Measurements from ENCODE around the gene TBL1X.

TBL1X gene

GRCh38 chrX:9698576-9698975, 233.7 kb downstream of the TBL1X start:
- DNase-seq (ENCODE audit: low read depth in 1 of 2, low spot score in 1 of 2) = no peak

- no peak for DNase-seq (ENCODE audit: low read depth in 1 of 2, low spot score in 1 of 2)
Measured at GRCh38 chrX:9700555-9700954, 235.7 kb downstream of the TBL1X start.

- DNase-seq (ENCODE audit: low read depth in 1 of 2, low spot score in 1 of 2) = no peak
Measured at GRCh38 chrX:9701790-9702189, 236.9 kb downstream of the TBL1X start.

- DNase-seq (ENCODE audit: low read depth in 1 of 2, low spot score in 1 of 2) = no peak
Measured at GRCh38 chrX:9703406-9703805, 238.5 kb downstream of the TBL1X start.

GRCh38 chrX:9704876-9705465, 240.1 kb downstream of the TBL1X start:
- DNase-seq (ENCODE audit: low read depth in 1 of 2, low spot score in 1 of 2) = no peak

- no peak for DNase-seq (ENCODE audit: low read depth in 1 of 2, low spot score in 1 of 2)
Measured at GRCh38 chrX:9706421-9706820, 241.6 kb downstream of the TBL1X start.

- DNase-seq (ENCODE audit: low read depth in 1 of 2, low spot score in 1 of 2) = no peak
Measured at GRCh38 chrX:9707306-9708033, 242.6 kb downstream of the TBL1X start.

GRCh38 chrX:9708086-9708485, 243.2 kb downstream of the TBL1X start:
- DNase-seq (ENCODE audit: low read depth in 1 of 2, low spot score in 1 of 2) = no peak

GRCh38 chrX:9708923-9709553, 244.2 kb downstream of the TBL1X start:
- peak; percentile 49 to 68 for DNase-seq (ENCODE audit: low read depth in 1 of 2, low spot score in 1 of 2)

- DNase-seq (ENCODE audit: low read depth in 1 of 2, low spot score in 1 of 2) = no peak
Measured at GRCh38 chrX:9710332-9710731, 245.5 kb downstream of the TBL1X start.

- no peak for DNase-seq (ENCODE audit: low read depth in 1 of 2, low spot score in 1 of 2)
Measured at GRCh38 chrX:9717376-9717775, 252.5 kb downstream of the TBL1X start.

- DNase-seq (ENCODE audit: low read depth in 1 of 2, low spot score in 1 of 2) = no peak
Measured at GRCh38 chrX:9724711-9725110, 259.9 kb downstream of the TBL1X start.

- DNase-seq (ENCODE audit: low read depth in 1 of 2, low spot score in 1 of 2) = no peak
Measured at GRCh38 chrX:9728261-9728660, 263.4 kb downstream of the TBL1X start.

- DNase-seq (ENCODE audit: low read depth in 1 of 2, low spot score in 1 of 2) = no peak
Measured at GRCh38 chrX:9729171-9729885, 264.5 kb downstream of the TBL1X start.

GRCh38 chrX:9730078-9730477, 265.2 kb downstream of the TBL1X start:
- no peak for DNase-seq (ENCODE audit: low read depth in 1 of 2, low spot score in 1 of 2)

- DNase-seq (ENCODE audit: low read depth in 1 of 2, low spot score in 1 of 2) = no peak
Measured at GRCh38 chrX:9730752-9731151, 265.9 kb downstream of the TBL1X start.

- DNase-seq (ENCODE audit: low read depth in 1 of 2, low spot score in 1 of 2) = no peak
Measured at GRCh38 chrX:9737363-9737762, 272.5 kb downstream of the TBL1X start.

GRCh38 chrX:9738151-9738550, 273.3 kb downstream of the TBL1X start:
- no peak for DNase-seq (ENCODE audit: low read depth in 1 of 2, low spot score in 1 of 2)

GRCh38 chrX:9739130-9739529, 274.3 kb downstream of the TBL1X start:
- no peak for DNase-seq (ENCODE audit: low read depth in 1 of 2, low spot score in 1 of 2)

- DNase-seq (ENCODE audit: low read depth in 1 of 2, low spot score in 1 of 2) = no peak
Measured at GRCh38 chrX:9745417-9746115, 280.7 kb downstream of the TBL1X start.

- no peak for DNase-seq (ENCODE audit: low read depth in 1 of 2, low spot score in 1 of 2)
Measured at GRCh38 chrX:9746148-9746888, 281.5 kb downstream of the TBL1X start.
